ENCODE measurements around the gene FHDC1. TPM values are rescaled to one million over a fixed set of nuclear protein-coding genes. Genes with fewer than 3 reads are reported as not detected.

Gene FHDC1
- total and polyA plus RNA-seq, 2 experiments from 2014 or later: 0.18 TPM; not detected in 1

GRCh38 chr4:152940461-152940860, 4.3 kb downstream of the FHDC1 start:
- no peak for TF ChIP-seq CTCF (IDR thresholded peaks at IDR 0.05; ENCODE audit: low read depth, low read length)
- no peak for DNase-seq (ENCODE audit: low read depth in 1 of 2, low spot score in 1 of 2)
- no peak overlapping the region for H3K27ac ChIP-seq
- H3K4me1 ChIP-seq (ENCODE audit: low read depth): peaks cover 2% of the 10 kb centered on the region
- no peaks in the 10 kb centered on the region for H3K9me3 ChIP-seq (ENCODE audit: low read depth)
- H3K4me3 ChIP-seq: no peak overlapping the region
- H3K36me3 ChIP-seq: no peaks in the 10 kb centered on the region
- H3K27me3 ChIP-seq: peaks cover 88% of the 10 kb centered on the region

GRCh38 chr4:152941411-152941810, 5.3 kb downstream of the FHDC1 start:
- no peak for DNase-seq (ENCODE audit: low read depth in 1 of 2, low spot score in 1 of 2)
- TF ChIP-seq CTCF (IDR thresholded peaks at IDR 0.05; ENCODE audit: low read depth, low read length): no peak

GRCh38 chr4:152942346-152942745, 6.2 kb downstream of the FHDC1 start:
- TF ChIP-seq CTCF (IDR thresholded peaks at IDR 0.05; ENCODE audit: low read depth, low read length): no peak
- no peaks in the 10 kb centered on the region for H3K9me3 ChIP-seq (ENCODE audit: low read depth)
- no peaks in the 10 kb centered on the region for H3K36me3 ChIP-seq
- H3K4me3 ChIP-seq: no peak overlapping the region
- DNase-seq (ENCODE audit: low read depth in 1 of 2, low spot score in 1 of 2): no peak
- H3K4me1 ChIP-seq (ENCODE audit: low read depth): peaks cover 2% of the 10 kb centered on the region
- no peak overlapping the region for H3K27ac ChIP-seq
- H3K27me3 ChIP-seq: peaks cover 76% of the 10 kb centered on the region

More at GRCh38 chr4:152941411-152941810, 5.3 kb downstream of the FHDC1 start:
- no peaks in the 10 kb centered on the region for H3K9me3 ChIP-seq (ENCODE audit: low read depth)
- H3K4me1 ChIP-seq (ENCODE audit: low read depth): peaks cover 2% of the 10 kb centered on the region
- H3K4me3 ChIP-seq: no peak overlapping the region
- no peak overlapping the region for H3K27ac ChIP-seq
- peaks cover 79% of the 10 kb centered on the region for H3K27me3 ChIP-seq
- no peaks in the 10 kb centered on the region for H3K36me3 ChIP-seq

GRCh38 chr4:152943672-152944071, 7.5 kb downstream of the FHDC1 start:
- no peaks in the 10 kb centered on the region for H3K9me3 ChIP-seq (ENCODE audit: low read depth)
- peaks cover 73% of the 10 kb centered on the region for H3K27me3 ChIP-seq
- H3K4me3 ChIP-seq: no peak overlapping the region
- H3K36me3 ChIP-seq: no peaks in the 10 kb centered on the region
- DNase-seq (ENCODE audit: low read depth in 1 of 2, low spot score in 1 of 2): peak in 1 of 2 donors; percentile 30
- no peaks in the 10 kb centered on the region for H3K4me1 ChIP-seq (ENCODE audit: low read depth)
- H3K27ac ChIP-seq: no peak overlapping the region
- TF ChIP-seq CTCF (IDR thresholded peaks at IDR 0.05; ENCODE audit: low read depth, low read length): no peak

DNA sequence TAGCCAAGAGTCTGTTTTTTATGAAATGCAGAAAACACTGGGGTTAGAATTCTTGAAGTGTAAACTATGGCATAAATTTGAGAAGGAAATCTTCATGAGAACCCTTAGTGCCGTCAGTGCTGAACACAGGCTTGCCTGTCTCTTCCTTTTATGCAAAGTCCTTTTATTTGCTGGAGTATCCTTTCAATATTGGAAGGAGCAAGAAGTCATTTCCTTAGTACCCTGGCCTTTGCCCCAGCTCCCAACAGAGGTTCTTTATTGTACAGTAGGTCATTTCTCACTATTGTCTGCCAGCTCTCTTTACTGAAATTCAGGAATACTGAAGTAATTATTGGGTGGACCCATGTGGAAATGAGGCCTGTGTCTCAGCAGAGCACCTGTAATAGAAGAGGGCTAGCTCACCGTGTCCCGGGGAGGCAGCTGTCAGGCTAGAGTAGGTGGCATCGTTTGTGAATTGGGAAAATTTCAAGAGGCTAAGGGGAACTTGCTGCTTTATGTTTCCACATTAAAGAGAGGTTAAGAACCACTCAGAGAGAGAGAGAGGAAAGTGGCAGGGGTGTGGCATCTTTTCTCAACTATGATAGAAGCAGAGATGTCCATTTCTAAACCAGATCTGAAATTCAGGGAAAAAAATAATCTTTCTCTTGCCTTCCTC, 8.7 kb downstream of the FHDC1 start:
- Histone ChIP-seq H3K4me1 (ENCODE audit: low read depth) (no peaks in the 10 kb centered on the region), H3K9me3 (ENCODE audit: low read depth) (no peaks in the 10 kb centered on the region), H3K27ac (no peak overlapping the region), H3K36me3 (no peaks in the 10 kb centered on the region), H3K27me3 (peaks cover 69% of the 10 kb centered on the region), H3K4me3 (no peak overlapping the region)
- no peak for DNase-seq (ENCODE audit: low read depth in 1 of 2, low spot score in 1 of 2)
- no peak for TF ChIP-seq CTCF (IDR thresholded peaks at IDR 0.05; ENCODE audit: low read depth, low read length)
